GM18498 (cell line): ENCODE results near the gene DMAC1.

Experiments used
- ATAC-seq: cut with Tn5 transposase; IDR thresholded peaks from one replicate; pipeline ENCODE4 v1.9.1; 2021; ENCODE audit warnings: mild to moderate bottlenecking, moderate library complexity; ENCODE audit not compliant: unreplicated experiment

The DMAC1 gene

GRCh38 chr9:7783635-7784063 is 15.9 kb downstream of the DMAC1 start:
- ATAC-seq = no peak

GRCh38 chr9:7782400-7783120 is 17.0 kb downstream of the DMAC1 start:
- ATAC-seq = no peak

- no peak for ATAC-seq
These were observed 19.2 kb downstream of the DMAC1 start for GRCh38 chr9:7780261-7780988.

- ATAC-seq = no peak
These were observed 20.6 kb downstream of the DMAC1 start for GRCh38 chr9:7778851-7779600.

GRCh38 chr9:7777771-7778170 is 21.8 kb downstream of the DMAC1 start:
- no peak for ATAC-seq

GRCh38 chr9:7770111-7770510 is 29.5 kb downstream of the DMAC1 start:
- no peak for ATAC-seq

GRCh38 chr9:7762600-7762999 is 37.0 kb downstream of the DMAC1 start:
- no peak for ATAC-seq

GRCh38 chr9:7760014-7760415 is 39.6 kb downstream of the DMAC1 start:
- ATAC-seq = no peak

- peak; percentile 97 for ATAC-seq
These were observed 43.5 kb downstream of the DMAC1 start for GRCh38 chr9:7756088-7756487.

GRCh38 chr9:7752481-7752880 is 47.1 kb downstream of the DMAC1 start:
- no peak for ATAC-seq
